HepG2 (cell line): Measurements from ENCODE around the gene AKT3. TPM values are rescaled to one million over a fixed set of nuclear protein-coding genes. Genes with fewer than 3 reads are reported as not detected.

ENCODE experiments used
- ATAC-seq: fragments of 200-7000 bp; cut with Tn5 transposase; 3 replicates; pipeline ENCODE4 v1.9.1; 2020; ENCODE audit warnings: mild to moderate bottlenecking, moderate library complexity
- BruUV-seq: library from RNA; stranded (reverse); fragments of 400-500 nt; replicated peaks from 2 replicates; lab custom pipeline; 2021; lab: Mats Ljungman, UMichigan
- CTCF ChIA-PET: fragments of 300-600 bp; formaldehyde crosslinking; extraction: SDS; loops from one replicate; lab custom pipeline; 2021; ENCODE audit warnings: low total read pairs, inconsistent platforms, low intra/inter-chr PET ratio; lab: Yijun Ruan, JAX
- POLR2A ChIA-PET: fragments of 350-600 bp; sonication (Branson Sonifier 250); formaldehyde crosslinking; loops from one replicate; lab custom pipeline; 2020; ENCODE audit warnings: antibody characterized with exemption, inconsistent platforms; lab: Yijun Ruan, JAX
- DNase-seq: peaks from one replicate; pipeline ENCODE4 v3.0.0-alpha.2; 2015; ENCODE audit warnings: low spot score
- FAIRE-seq: peaks from 3 replicates; lab custom pipeline; 2011; peaks lifted over from hg19 to GRCh38; lab: Jason Lieb, UNC
- H2AFZ ChIP-seq: one replicate; pipeline ENCODE4 v1.6.1; 2011; ENCODE audit warnings: low read length, inconsistent platforms
- H3K27ac ChIP-seq: fragments of 300-600 bp; 3 replicates; pipeline ENCODE4 v1.8.0; 2011; ENCODE audit warnings: mixed run types, mild to moderate bottlenecking, mixed read lengths, low read length, inconsistent platforms; ENCODE audit not compliant: insufficient read depth; ENCODE audit errors: extremely low read length
- H3K27me3 ChIP-seq, 2 experiments: fragments of 200-600 bp in 1 of 2; 2 replicates in 1 of 2; 3 replicates in 1 of 2; pipeline versions ENCODE4 v1.6.0 to v1.8.0; 2011; ENCODE audit warnings: low read length in 2 of 2, mild to moderate bottlenecking in 2 of 2, moderate library complexity in 2 of 2, inconsistent platforms in 1 of 2; ENCODE audit not compliant: insufficient read depth in 2 of 2, control insufficient read depth in 1 of 2
- H3K36me3 ChIP-seq, 2 experiments: fragments of 200-600 bp in 1 of 2; replicated peaks in 1 of 2; 2 replicates in 1 of 2; 3 replicates in 1 of 2; pipeline versions ENCODE4 v1.5.1 to v1.8.0; 2011; ENCODE audit warnings: low read length in 2 of 2, inconsistent platforms in 1 of 2; ENCODE audit not compliant: insufficient read depth in 2 of 2, control insufficient read depth in 1 of 2
- H3K4me1 ChIP-seq: 2 replicates; pipeline ENCODE4 v1.5.1; 2012; ENCODE audit warnings: low read length, inconsistent platforms; ENCODE audit not compliant: insufficient read depth
- H3K4me2 ChIP-seq: 2 replicates; pipeline ENCODE4 v1.6.0; 2011; ENCODE audit warnings: low read depth, low read length, inconsistent platforms
- H3K4me3 ChIP-seq, 3 experiments: fragments of 200-600 bp in 1 of 3; sonication (generic), shearing (Covaris generic) in 1 of 3; replicated peaks in 1 of 3; 2 replicates each; pipeline ENCODE4 v1.5.1; 2011 to 2016; ENCODE audit warnings: low read length in 3 of 3, inconsistent platforms in 2 of 3, low read depth in 2 of 3, mild to moderate bottlenecking in 2 of 3, control low read depth in 1 of 3, mixed read lengths in 1 of 3; ENCODE audit not compliant: insufficient read depth in 1 of 3
- H3K79me2 ChIP-seq: one replicate; pipeline ENCODE4 v1.6.1; 2011; ENCODE audit warnings: low read length, inconsistent platforms; ENCODE audit not compliant: insufficient read depth
- H3K9ac ChIP-seq: 2 replicates; pipeline ENCODE4 v1.6.0; 2011; ENCODE audit warnings: mild to moderate bottlenecking, low read depth, low read length, inconsistent platforms; ENCODE audit not compliant: insufficient read depth
- H3K9me3 ChIP-seq: 2 replicates; pipeline ENCODE4 v1.5.1; 2012; ENCODE audit warnings: mild to moderate bottlenecking, low read length
- H4K20me1 ChIP-seq: 2 replicates; pipeline ENCODE4 v1.6.0; 2011; ENCODE audit warnings: inconsistent platforms, mild to moderate bottlenecking, low read length, moderate library complexity; ENCODE audit not compliant: insufficient read depth
- CENPBD1 ChIP-seq: sonication (generic); formaldehyde crosslinking; IDR thresholded peaks from 2 replicates; pipeline ENCODE4 v1.8.0; 2022; ENCODE audit warnings: missing genetic modification reagents, low read depth, mild to moderate bottlenecking, borderline replicate concordance
- HMGXB3 ChIP-seq: sonication (generic); formaldehyde crosslinking; IDR thresholded peaks from 2 replicates; pipeline ENCODE4 v1.4.0; 2020; ENCODE audit warnings: missing genetic modification reagents, borderline replicate concordance
- IKZF5 ChIP-seq: IDR thresholded peaks from 2 replicates; pipeline ENCODE4 v1.6.1; 2018; ENCODE audit warnings: missing genetic modification reagents, mild to moderate bottlenecking, missing compliant biosample characterization
- PAF1 ChIP-seq: IDR thresholded peaks from 2 replicates; pipeline ENCODE4 v1.6.1; 2016; ENCODE audit warnings: missing genetic modification reagents, missing compliant biosample characterization
- ZGPAT ChIP-seq: IDR thresholded peaks from 2 replicates; pipeline ENCODE4 v1.6.1; 2016; ENCODE audit warnings: mild to moderate bottlenecking
- ZNF136 ChIP-seq: sonication (generic); formaldehyde crosslinking; IDR thresholded peaks from 2 replicates; pipeline ENCODE4 v1.8.1; 2022; ENCODE audit warnings: low read depth, mild to moderate bottlenecking, moderate library complexity, missing genetic modification reagents
- ZNF207 ChIP-seq: fragments of 450-650 bp; IDR thresholded peaks from 2 replicates; pipeline ENCODE4 v1.6.1; 2016; ENCODE audit warnings: antibody characterized with exemption, borderline replicate concordance
- ZNF260 ChIP-seq: sonication (generic); formaldehyde crosslinking; IDR thresholded peaks from 2 replicates; pipeline ENCODE4 v1.4.0; 2020; ENCODE audit warnings: missing genetic modification reagents, low read depth, mild to moderate bottlenecking, borderline replicate concordance
- ZNF292 ChIP-seq: sonication (generic); formaldehyde crosslinking; IDR thresholded peaks from 2 replicates; pipeline ENCODE4 v1.8.1; 2022; ENCODE audit warnings: mild to moderate bottlenecking, low read depth, missing genetic modification reagents, borderline replicate concordance
- ZNF7 ChIP-seq: IDR thresholded peaks from 2 replicates; pipeline ENCODE4 v1.6.1; 2016; ENCODE audit warnings: missing biosample characterization, missing genetic modification reagents
- ZNF724P ChIP-seq: sonication (generic); formaldehyde crosslinking; IDR thresholded peaks from 2 replicates; pipeline ENCODE4 v1.8.0; 2022; ENCODE audit warnings: missing genetic modification reagents, borderline replicate concordance
- ZNF772 ChIP-seq: sonication (generic); formaldehyde crosslinking; IDR thresholded peaks from 2 replicates; pipeline ENCODE4 v1.5.0; 2020; ENCODE audit warnings: mild to moderate bottlenecking, missing genetic modification reagents
- in situ Hi-C: cut with HindIII; loops from 2 replicates; pipeline ENCODE4 v1.10.0; 2017; ENCODE audit warnings: low pct_unique_long_range_greater_than_20kb; ENCODE audit not compliant: extremely low pct_ligation_motif_present
- intact Hi-C: fragments of 100-400 bp; cut with micrococcal nuclease; formaldehyde crosslinking; loops from one replicate; pipeline ENCODE4 v1.10.0; 2022; ENCODE audit not compliant: unreplicated experiment
- polyA plus RNA-seq, 8 experiments: library from polyadenylated mRNA; depleted of rRNA in 3 of 8; stranded (reverse) in 7 of 8; unstranded in 1 of 8; fragments of >200 nt; fragmentation: Illumina TruSeq in 4 of 8; extraction: Trizol in 4 of 8; gene quantifications; 2 replicates each; pipeline versions ENCODE4 v1.2.1 to v1.2.3, GENCODE V29; 2011 to 2016; ENCODE audit warnings: low read depth in 4 of 8, missing spikeins in 1 of 8, mixed read lengths in 1 of 8; ENCODE audit not compliant: insufficient read depth in 1 of 8
- total RNA-seq, 5 experiments: library from RNA; depleted of rRNA; stranded (reverse); fragments of >200 nt; fragmentation: Illumina TruSeq; extraction: Trizol; gene quantifications; 2 replicates each; pipeline ENCODE4 v1.2.3, GENCODE V29; 2016; ENCODE audit warnings: low read depth in 1 of 5

Gene AKT3
- total and polyA plus RNA-seq, 2 of the 13 experiments (the other 11 are each of a cell fraction or from before 2014, with no cell fraction given): 0.07 TPM

- no peak for TF ChIP-seq HMGXB3 (CRISPR knock-in tag)
- no peak for TF ChIP-seq IKZF5 (CRISPR knock-in tag)
These were observed 244.4 kb downstream of the AKT3 start (continued) for GRCh38 chr1:243605604-243606003.

GRCh38 chr1:243601720-243602119 is 248.3 kb downstream of the AKT3 start:
- Histone ChIP-seq H3K9ac (no peak overlapping the region), H4K20me1 (no peaks in the 10 kb centered on the region), H3K36me3 (no peaks in the 10 kb centered on the region), H3K4me2 (no peak overlapping the region), H2AFZ (no peak overlapping the region), H3K9me3 (peaks cover 9% of the 10 kb centered on the region), H3K79me2 (no peaks in the 10 kb centered on the region), H3K27me3 (no peaks in the 10 kb centered on the region), H3K4me3 (no peak overlapping the region), H3K27ac (no peak overlapping the region), H3K4me1 (no peaks in the 10 kb centered on the region)
- ATAC-seq (no peak), DNase-seq (no peak), FAIRE-seq (no peak)
- TF ChIP-seq ZGPAT (CRISPR knock-in tag) (no peak), ZNF292 (CRISPR knock-in tag) (no peak), ZNF772 (CRISPR knock-in tag) (no peak), ZNF136 (no peak), ZNF260 (CRISPR knock-in tag) (no peak), ZNF207 (no peak), ZNF724P (no peak), CENPBD1 (CRISPR knock-in tag) (no peak), ZNF7 (CRISPR knock-in tag) (no peak), PAF1 (no peak)
- no TSS peak for BruUV-seq
- in situ Hi-C loops (no loop called here), intact Hi-C loops (no loop called here)
- ChIA-PET CTCF (no interaction called here), POLR2A (no interaction called here)
